IMR-90 (cell line): ENCODE measurements around the gene PPP1R12C.

Experiments
- POLR2A ChIP-seq: IDR thresholded peaks from 2 replicates; pipeline ENCODE4 v1.6.1; 2012; ENCODE audit warnings: mild to moderate bottlenecking, low read depth, low read length
- TF ChIP-seq, protein P1 (sequence below): conservative IDR thresholded peaks from 2 replicates; pipeline ENCODE4 v1.5.1; 2012; ENCODE audit warnings: mild to moderate bottlenecking, low read depth, low read length, improper control_type of control experiment

DNA sequence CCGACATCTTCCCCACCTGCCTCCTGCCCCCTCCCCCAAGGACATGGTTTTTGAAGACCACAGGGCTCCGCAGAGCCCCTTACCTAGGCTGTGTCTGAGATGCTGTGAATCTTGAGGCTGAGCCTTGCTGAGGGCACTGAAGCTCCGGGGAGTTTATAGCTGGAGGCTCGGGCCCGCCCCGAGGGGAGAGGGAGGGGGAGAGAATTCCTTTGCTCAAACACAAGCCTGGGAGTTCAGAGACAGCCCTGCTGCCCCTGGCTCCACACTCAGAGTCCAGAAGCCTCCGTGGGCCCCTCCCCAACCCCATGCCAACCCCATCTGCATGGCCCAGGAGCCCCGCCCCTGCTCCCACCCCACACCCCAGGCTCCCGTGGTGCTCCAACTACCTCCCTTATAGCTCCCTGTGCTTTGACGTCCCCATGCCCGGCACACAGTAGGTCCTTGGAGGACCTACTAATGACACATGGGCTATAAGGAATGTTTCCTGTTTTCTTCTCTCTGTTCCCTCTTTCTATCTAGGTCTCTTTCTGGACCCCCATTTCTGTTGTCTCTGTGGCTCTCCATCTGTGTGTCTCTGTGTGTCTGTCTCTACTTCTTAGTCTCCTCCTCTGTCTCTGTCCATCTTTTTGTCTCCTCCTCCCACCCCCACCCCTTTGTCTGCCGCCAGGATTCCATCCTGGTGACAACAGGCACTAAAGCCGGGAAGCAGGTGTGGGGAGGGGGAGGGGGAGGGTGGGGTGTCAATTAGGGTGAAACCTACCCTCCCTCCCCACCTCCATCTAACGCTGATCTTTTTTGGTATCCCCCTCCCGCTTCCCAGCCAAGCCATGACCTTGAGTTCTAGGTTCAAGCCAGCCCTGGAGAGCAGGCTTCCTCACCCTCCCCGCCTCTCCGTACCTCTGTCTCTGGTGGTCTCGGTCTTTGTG is 31.9 kb upstream of the PPP1R12C start, which contains the start of gene TNNT1:
- TF ChIP-seq, protein P1, sequence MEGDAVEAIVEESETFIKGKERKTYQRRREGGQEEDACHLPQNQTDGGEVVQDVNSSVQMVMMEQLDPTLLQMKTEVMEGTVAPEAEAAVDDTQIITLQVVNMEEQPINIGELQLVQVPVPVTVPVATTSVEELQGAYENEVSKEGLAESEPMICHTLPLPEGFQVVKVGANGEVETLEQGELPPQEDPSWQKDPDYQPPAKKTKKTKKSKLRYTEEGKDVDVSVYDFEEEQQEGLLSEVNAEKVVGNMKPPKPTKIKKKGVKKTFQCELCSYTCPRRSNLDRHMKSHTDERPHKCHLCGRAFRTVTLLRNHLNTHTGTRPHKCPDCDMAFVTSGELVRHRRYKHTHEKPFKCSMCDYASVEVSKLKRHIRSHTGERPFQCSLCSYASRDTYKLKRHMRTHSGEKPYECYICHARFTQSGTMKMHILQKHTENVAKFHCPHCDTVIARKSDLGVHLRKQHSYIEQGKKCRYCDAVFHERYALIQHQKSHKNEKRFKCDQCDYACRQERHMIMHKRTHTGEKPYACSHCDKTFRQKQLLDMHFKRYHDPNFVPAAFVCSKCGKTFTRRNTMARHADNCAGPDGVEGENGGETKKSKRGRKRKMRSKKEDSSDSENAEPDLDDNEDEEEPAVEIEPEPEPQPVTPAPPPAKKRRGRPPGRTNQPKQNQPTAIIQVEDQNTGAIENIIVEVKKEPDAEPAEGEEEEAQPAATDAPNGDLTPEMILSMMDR: no peak
- TF ChIP-seq POLR2A: no peak
